PFSK-1 (cell line): Measurements from ENCODE around the gene ZIC5.

ENCODE experiments used
- SIN3A ChIP-seq: IDR thresholded peaks from 2 replicates; pipeline ENCODE4 v1.6.1; 2012; ENCODE audit warnings: mild to moderate bottlenecking, low read length, moderate library complexity, borderline replicate concordance; ENCODE audit not compliant: insufficient read depth
- TAF1 ChIP-seq: IDR thresholded peaks from 2 replicates; pipeline ENCODE4 v1.6.1; 2012; ENCODE audit warnings: low read length, control low read depth, borderline replicate concordance; ENCODE audit not compliant: insufficient read depth

DNA sequence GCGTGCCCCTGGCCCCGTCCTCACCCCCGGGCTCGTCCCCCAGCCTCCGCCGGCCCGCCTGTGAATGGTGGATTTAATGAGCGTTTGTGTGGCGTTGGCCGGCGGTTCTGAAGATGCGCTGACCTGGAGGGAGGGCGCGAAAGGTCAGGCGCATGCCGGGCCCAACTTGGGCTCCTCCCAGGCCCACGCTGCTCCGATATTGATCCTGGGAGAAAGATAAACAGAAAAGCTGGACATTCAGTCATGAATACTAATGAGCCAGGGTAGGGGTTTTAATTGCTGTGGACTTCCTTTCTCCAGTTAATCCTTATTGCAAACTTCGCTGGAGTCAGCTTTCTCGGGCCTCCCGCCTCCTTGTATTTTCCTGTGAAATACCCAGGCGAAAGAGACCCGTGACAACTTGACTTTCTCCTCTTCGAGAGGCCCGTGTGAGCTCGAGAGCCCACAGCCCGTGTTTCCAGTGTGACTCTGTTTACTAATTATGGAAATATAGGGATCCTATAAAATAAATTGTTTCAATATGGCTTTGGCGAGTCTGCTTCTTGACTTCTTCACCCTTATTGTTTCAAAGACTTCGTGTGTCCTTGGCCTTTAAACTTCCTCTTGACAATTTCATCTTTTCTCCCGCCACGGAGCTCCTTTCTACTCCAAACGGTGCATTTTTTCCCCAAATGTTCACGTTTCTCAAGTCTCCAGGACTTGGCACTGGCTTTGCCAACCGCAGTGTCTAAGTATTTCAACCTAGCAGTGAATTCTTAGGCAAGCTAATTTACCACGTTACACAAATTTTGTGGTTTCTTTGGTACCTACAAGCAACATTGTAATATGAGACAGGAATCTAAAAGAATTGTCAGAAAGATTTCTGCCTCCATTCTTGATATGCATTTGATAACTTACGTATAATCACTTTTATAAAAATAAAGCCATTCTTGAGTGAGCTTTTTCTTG lies 20.5 kb upstream of the ZIC5 start:
- TF ChIP-seq TAF1 (no peak), SIN3A (no peak)
